Hepatocyte (in vitro differentiated cells): ENCODE results near the gene ENG.

Source experiments
- CTCF ChIP-seq: fragments of 200-600 bp; sonication (generic); IDR thresholded peaks from 2 replicates; pipeline ENCODE4 v1.5.1; 2016; ENCODE audit warnings: antibody characterized with exemption, mild to moderate bottlenecking; ENCODE audit not compliant: poor library complexity
- EZH2 ChIP-seq: fragments of 200-600 bp; sonication (generic); IDR thresholded peaks from 2 replicates; pipeline ENCODE4 v1.6.1; 2016; ENCODE audit warnings: antibody characterized with exemption, mild to moderate bottlenecking, borderline replicate concordance

- no peak for TF ChIP-seq CTCF
- no peak for TF ChIP-seq EZH2
Measured at GRCh38 chr9:127781806-127782205, 72.7 kb downstream of the ENG start.
